HUES6 (cell line): ENCODE results near the gene PREB.
"Not testable (repeated sequence)": the region's sequence is repeated elsewhere in the genome, so short reads cannot be mapped to it uniquely, and the experiment has no call there.

Experiments
- H3K27ac ChIP-seq: 2 replicates; pipeline ENCODE4 v1.7.0; 2013; ENCODE audit warnings: low read depth, mild to moderate bottlenecking, low read length, inconsistent platforms
- H3K27me3 ChIP-seq: 2 replicates; pipeline ENCODE4 v1.6.1; 2013; ENCODE audit warnings: low read length; ENCODE audit not compliant: control insufficient read depth, insufficient read depth
- H3K36me3 ChIP-seq: 2 replicates; pipeline ENCODE4 v1.6.1; 2013; ENCODE audit warnings: low read length; ENCODE audit not compliant: control insufficient read depth, insufficient read depth
- H3K4me1 ChIP-seq: 2 replicates; pipeline ENCODE4 v1.6.1; 2013; ENCODE audit warnings: low read length; ENCODE audit not compliant: control insufficient read depth, insufficient read depth
- H3K4me3 ChIP-seq: 2 replicates; pipeline ENCODE4 v1.5.1; 2013; ENCODE audit warnings: low read depth, low read length
- H3K9ac ChIP-seq: one replicate; pipeline ENCODE4 v1.6.1; 2013; ENCODE audit warnings: mild to moderate bottlenecking, low read length
- H3K9me3 ChIP-seq: 2 replicates; pipeline ENCODE4 v1.6.1; 2013; ENCODE audit warnings: low read depth, low read length; ENCODE audit not compliant: control insufficient read depth, insufficient read depth

PREB gene, protein sequence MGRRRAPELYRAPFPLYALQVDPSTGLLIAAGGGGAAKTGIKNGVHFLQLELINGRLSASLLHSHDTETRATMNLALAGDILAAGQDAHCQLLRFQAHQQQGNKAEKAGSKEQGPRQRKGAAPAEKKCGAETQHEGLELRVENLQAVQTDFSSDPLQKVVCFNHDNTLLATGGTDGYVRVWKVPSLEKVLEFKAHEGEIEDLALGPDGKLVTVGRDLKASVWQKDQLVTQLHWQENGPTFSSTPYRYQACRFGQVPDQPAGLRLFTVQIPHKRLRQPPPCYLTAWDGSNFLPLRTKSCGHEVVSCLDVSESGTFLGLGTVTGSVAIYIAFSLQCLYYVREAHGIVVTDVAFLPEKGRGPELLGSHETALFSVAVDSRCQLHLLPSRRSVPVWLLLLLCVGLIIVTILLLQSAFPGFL

DNA sequence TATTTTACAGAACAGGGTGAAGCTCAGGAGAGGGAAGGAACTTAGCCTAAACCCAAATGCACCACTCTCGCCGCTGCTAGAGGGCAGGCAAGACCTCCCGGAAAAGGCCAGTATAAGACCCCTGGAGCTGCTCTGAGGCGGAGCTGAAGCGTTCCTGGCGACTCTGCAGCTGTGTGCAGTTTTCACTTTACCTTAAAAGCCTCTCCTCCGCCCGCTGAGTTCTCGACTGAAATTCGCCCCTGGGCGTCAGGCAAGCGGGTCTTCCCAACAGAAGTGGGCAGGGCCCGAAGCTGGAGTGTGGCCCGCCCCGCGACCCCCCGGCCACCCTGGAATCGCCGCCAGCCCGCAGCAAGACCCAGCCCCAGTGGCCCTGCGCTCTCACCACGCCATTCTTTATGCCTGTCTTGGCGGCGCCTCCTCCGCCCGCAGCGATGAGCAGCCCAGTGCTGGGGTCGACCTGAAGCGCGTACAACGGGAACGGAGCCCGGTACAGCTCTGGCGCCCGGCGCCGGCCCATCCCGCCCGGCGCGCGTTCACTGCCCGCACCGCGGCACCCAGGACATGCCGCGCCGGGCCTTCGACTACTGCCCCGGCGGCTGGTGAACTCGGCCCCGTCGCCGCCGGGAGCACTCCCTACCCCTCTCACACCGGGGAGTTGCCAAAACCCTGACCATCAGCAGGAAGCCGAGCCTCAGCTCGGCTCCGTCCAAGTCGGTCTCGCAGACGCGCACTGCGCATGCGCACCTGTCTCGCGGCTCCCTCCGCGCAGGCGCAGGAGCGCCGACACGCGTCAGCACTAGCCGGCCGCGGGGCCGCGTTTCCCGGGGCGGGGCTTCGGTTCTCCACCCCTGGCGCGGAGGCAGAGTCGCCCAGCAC lies at the start of gene PREB:
PREB (minus strand) TSS at position 732 of the 876 bp plus-strand sequence; CDS start at position 517, 215 bp downstream.
- peak within 1 kb of the TSS; percentile 77 for H3K9ac ChIP-seq
- peak within 1 kb of the TSS; percentile 96 for H3K4me3 ChIP-seq
- H3K36me3 ChIP-seq: peaks cover 37% of the 10 kb centered on the region
- no peaks in the 10 kb centered on the region for H3K9me3 ChIP-seq
- peaks cover 6% of the 10 kb centered on the region; the same call in 1 of the 2 replicates for H3K4me1 ChIP-seq
- H3K27me3 ChIP-seq: peaks cover 3% of the 10 kb centered on the region; the same call in 1 of the 2 replicates
- peak within 1 kb of the TSS; percentile 59; the same call in 1 of the 2 replicates for H3K27ac ChIP-seq

DNA sequence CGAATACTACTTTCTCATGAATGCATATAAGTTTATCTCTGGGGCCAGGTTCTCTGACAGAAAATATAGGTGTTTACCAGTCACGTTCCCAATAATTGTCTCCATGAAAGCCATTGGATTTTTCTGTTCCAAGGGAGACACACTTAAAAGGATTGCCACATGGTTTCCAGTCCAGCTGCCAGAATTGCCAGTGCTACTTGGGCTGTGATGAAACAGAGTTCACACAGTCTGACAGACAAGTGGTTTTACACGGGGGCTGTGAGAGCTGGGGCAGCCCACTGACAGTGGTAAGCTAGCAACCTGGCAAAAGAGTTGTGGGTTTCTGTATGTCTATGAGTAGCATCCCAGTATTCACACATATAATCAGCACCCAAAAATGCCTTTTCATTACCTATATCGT lies 49.7 kb upstream of the PREB start:
- no peaks in the 10 kb centered on the region for H3K4me1 ChIP-seq

DNA sequence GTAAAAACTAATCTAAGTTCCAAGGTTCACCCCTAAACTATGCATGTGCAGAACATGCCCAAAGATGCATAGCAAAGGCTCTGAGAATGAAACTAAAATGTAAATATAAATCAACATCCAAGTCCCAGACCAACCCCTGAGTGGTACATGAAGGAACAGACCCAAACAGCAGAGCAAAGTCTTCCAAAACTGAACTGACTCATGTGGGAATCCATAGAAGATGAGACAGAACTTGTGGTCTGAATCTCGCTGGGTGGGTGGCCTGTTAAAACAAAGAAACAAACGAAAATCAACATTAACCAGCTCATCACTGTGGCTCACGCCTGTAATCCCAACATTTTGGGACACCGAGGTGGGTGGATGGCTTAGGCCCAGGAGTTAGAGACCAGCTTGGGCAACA lies 47.9 kb upstream of the PREB start:
- no peaks in the 10 kb centered on the region for H3K27me3 ChIP-seq
- no peak overlapping the region for H3K4me3 ChIP-seq
- H3K9ac ChIP-seq: no peak overlapping the region
- H3K27ac ChIP-seq: no peak overlapping the region
- H3K9me3 ChIP-seq: no peaks in the 10 kb centered on the region
- no peaks in the 10 kb centered on the region for H3K4me1 ChIP-seq
- H3K36me3 ChIP-seq: no peaks in the 10 kb centered on the region

More for the DNA sequence above, 49.7 kb upstream of the PREB start:
- Histone ChIP-seq H3K27me3 (no peaks in the 10 kb centered on the region), H3K9ac (no peak overlapping the region), H3K4me3 (no peak overlapping the region), H3K27ac (no peak overlapping the region), H3K36me3 (no peaks in the 10 kb centered on the region), H3K9me3 (no peaks in the 10 kb centered on the region)

DNA sequence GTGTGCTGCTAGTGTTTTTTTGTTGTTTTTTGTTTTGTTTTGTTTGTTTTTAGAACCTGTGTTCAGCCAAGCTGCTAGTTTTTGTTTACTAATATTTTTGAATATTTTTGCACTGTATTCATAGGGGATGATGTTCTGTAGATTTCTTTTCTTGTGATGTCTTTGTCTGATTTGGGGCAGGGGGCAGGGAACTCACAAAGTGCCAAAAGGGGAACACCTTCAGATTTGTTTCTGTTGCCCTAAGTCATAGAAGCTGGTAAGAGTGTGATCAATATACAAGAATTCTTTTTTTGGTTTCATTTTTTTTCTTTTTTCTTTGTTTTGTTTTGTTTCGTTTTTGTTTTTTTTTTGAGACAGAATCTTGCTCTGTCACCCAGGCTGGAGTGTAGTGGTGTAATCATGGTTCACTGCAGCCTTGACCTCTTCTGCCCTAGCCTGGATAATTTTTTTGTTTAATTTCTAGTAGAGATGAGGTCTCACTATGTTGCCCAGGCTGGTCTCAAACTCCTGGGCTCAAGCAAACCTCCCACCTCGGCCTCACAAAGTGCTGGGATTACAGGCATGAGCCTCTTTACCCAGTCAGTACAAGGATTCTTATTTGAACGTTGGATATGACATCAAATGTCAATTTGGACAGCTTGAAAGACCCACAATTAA lies 45.0 kb upstream of the PREB start:
- Histone ChIP-seq H3K9me3 (no peaks in the 10 kb centered on the region), H3K27ac (no peak overlapping the region), H3K4me3 (no peak overlapping the region), H3K9ac (no peak overlapping the region), H3K27me3 (no peaks in the 10 kb centered on the region), H3K4me1 (no peaks in the 10 kb centered on the region), H3K36me3 (no peaks in the 10 kb centered on the region)

DNA sequence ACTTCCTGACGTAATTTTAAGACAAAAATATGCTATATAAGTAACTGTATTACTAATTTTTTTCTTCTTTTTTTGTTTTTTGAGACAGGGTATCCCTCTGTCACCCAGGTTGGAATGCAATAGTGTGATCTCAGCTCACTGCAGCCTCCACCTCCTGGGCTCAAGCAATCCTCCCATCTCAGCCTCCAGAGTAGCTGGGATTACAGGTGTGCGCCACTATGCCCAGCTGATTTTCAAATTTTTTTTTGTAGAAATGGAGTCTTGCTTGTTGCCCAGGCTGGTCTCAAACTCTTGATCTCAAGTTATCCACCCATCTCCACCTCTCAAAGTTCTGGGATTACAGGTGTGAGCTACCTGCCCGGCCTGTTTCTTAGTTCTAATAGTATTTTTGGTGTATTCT lies 44.0 kb upstream of the PREB start:
- Histone ChIP-seq H3K9ac (no peak overlapping the region), H3K27ac (no peak overlapping the region), H3K4me1 (no peaks in the 10 kb centered on the region), H3K27me3 (peaks cover 4% of the 10 kb centered on the region; the same call in 1 of the 2 replicates), H3K4me3 (no peak overlapping the region), H3K9me3 (no peaks in the 10 kb centered on the region), H3K36me3 (no peaks in the 10 kb centered on the region)

DNA sequence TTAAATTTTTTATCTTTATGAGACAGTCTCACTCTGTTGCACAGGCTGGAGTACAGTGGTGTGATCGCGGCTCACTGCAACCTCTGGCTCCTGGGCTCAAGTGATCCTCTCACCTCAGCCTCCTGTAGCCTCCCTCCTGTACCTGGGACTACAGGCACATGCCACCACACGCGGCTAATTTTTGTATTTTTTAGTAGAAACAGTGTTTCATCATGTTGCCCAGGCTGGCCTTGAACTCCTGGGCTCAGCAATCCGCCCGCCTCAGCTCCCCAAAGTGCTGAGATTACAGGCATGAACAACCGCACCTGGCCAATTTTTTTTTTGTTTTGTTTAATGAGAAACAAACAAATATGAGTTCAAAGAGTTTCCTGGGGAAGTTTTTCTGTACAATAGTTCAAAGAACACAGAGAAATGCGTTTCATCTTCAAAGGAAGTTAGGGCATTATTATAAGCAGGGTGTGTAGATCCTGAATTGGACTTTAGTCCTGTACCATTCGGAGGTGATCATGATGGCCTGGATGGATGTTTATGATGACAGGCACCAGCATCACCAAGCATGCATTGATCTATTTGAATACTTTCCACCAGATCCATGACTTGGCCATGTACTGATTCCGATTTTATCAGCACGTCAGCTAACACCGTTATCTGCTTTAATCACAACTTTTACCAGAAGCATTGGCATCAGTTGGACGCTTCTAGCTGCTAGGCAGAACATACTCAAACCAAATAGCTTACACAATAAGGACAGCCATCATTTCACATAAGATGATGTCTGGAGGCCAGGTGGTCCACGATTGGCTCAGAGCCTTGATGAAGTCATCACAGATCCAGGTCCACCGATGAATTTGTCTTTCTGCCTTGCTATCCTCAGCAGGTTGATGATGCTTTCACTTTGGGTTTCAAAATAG lies 43.3 kb upstream of the PREB start:
- Histone ChIP-seq H3K27ac (no peak overlapping the region), H3K4me1 (no peaks in the 10 kb centered on the region), H3K4me3 (no peak overlapping the region), H3K27me3 (peaks cover 9% of the 10 kb centered on the region; the same call in 1 of the 2 replicates), H3K9me3 (no peaks in the 10 kb centered on the region), H3K36me3 (no peaks in the 10 kb centered on the region), H3K9ac (no peak overlapping the region)

DNA sequence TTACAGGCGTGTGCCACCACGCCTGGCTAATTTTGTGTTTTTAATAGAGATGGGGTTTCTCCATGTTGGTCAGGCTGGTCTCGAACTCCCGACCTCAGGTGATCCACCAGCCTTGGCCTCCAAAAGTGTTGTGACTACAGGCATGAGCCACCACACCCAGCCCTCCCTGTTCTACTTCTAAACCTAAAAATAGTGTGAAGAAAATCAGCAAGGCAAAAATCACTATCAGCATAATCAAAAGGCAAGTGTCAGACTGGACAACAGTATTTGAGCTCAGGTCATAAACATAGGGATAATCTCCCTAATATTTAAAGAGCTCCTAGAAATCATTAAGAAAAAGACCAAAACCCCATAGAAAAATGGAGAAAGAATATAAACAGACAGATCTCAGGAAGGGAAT lies 41.3 kb upstream of the PREB start:
- peaks cover 12% of the 10 kb centered on the region; the same call in 1 of the 2 replicates for H3K27me3 ChIP-seq
- not testable (repeated sequence) for H3K27ac ChIP-seq

DNA sequence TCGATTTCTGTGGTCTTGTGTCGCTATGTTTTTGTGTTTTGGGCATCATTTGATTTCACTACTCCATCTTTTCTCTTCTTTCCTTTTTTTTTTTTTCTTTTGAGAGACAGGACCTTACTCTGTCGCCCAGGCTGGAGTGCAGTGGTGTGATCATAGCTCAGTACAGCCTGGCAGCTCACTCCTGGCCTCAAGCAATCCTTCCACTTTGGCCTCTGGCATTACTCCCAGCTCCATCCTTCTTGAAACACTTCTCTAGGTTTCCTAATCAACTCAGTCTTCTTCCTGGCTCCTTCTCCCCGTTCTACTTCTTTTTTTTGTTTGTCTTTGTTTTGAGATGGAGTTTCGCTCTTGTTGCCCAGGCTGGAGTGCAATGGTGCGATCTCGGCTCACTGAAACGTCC lies 40.9 kb upstream of the PREB start:
- H3K27ac ChIP-seq: no peak overlapping the region
- peaks cover 17% of the 10 kb centered on the region; the same call in 1 of the 2 replicates for H3K27me3 ChIP-seq
- H3K4me1 ChIP-seq: no peaks in the 10 kb centered on the region
- no peaks in the 10 kb centered on the region for H3K36me3 ChIP-seq
- no peak overlapping the region for H3K4me3 ChIP-seq
- H3K9me3 ChIP-seq: no peaks in the 10 kb centered on the region
- no peak overlapping the region for H3K9ac ChIP-seq

More for the DNA sequence above, 41.3 kb upstream of the PREB start:
- H3K9ac ChIP-seq, H3K9me3 ChIP-seq, H3K36me3 ChIP-seq, H3K4me3 ChIP-seq, H3K4me1 ChIP-seq: not testable (repeated sequence)

DNA sequence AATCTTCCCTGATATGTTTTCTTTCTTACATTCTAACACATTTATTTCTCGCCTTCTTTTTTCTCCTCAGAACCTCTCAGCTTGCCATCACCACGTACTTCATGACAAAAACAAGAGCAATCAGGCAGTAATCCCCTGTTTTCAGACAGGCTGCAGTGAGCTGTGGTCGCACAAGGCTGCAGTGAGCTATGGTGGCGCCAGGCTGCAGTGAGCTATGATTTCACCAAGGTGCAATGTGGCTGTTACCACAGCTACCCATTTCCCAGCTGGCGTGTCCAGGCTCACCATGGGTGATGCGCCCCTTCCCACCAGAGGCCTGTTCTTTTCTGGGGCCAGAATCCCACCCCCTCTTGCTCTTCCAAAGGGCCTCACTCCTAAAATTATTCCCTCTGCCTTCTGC lies 40.2 kb upstream of the PREB start:
- no peaks in the 10 kb centered on the region for H3K4me1 ChIP-seq
- H3K9me3 ChIP-seq: no peaks in the 10 kb centered on the region
- H3K9ac ChIP-seq: no peak overlapping the region
- H3K27ac ChIP-seq: no peak overlapping the region
- H3K4me3 ChIP-seq: no peak overlapping the region
- no peaks in the 10 kb centered on the region for H3K36me3 ChIP-seq
- H3K27me3 ChIP-seq: peaks cover 19% of the 10 kb centered on the region; the same call in 1 of the 2 replicates

DNA sequence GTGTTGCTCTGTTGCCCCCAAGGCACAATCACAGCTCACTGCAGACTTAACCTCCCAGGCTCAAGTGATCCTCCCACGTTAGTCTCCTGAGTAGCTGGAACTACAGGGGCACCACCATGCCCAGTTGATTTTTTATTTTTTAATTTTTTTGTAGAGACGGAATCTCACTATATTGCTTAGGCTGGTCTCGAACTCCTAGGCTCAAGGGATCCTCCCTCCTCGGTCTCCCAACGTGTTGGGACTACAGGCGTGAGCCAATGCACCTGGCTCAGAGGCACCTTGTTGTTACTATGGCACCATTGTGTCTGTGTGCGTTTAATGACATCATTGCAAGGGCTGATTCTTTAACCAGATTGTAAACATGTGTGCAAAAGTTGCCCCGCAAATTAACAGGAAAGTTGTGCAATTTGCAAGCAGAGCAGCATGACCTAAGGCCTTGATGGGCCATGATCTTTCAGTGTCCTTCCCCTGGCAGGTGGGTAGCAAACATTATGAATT lies 37.0 kb upstream of the PREB start:
- Histone ChIP-seq H3K4me1 (no peaks in the 10 kb centered on the region; the same call in 1 of the 2 replicates), H3K27me3 (peaks cover 19% of the 10 kb centered on the region; the same call in 1 of the 2 replicates), H3K36me3 (no peaks in the 10 kb centered on the region), H3K9me3 (no peaks in the 10 kb centered on the region), H3K27ac (no peak overlapping the region), H3K9ac (no peak overlapping the region), H3K4me3 (no peak overlapping the region)
